Gastroesophageal sphincter (tissue), 3 donors: ENCODE data around the gene SAMD1.
A peak's percentile ranks its signal among the peaks of the same experiment; 100 is the strongest.

ENCODE experiments used
- CTCF ChIP-seq, 4 experiments: fragments of 200-600 bp in 2 of 4; fragments of 450-650 bp in 2 of 4; sonication (generic) in 1 of 4; IDR thresholded peaks; one replicate each; pipeline ENCODE4 v1.5.1; 2017 to 2019; ENCODE audit warnings: antibody characterized with exemption in 4 of 4, mild to moderate bottlenecking in 2 of 4, moderate library complexity in 2 of 4
- EP300 ChIP-seq: sonication (generic); formaldehyde crosslinking; IDR thresholded peaks from one replicate; pipeline ENCODE4 v1.6.1; 2017; ENCODE audit warnings: antibody characterized with exemption, mild to moderate bottlenecking
- POLR2A ChIP-seq, 2 donors: fragments of 450-650 bp; IDR thresholded peaks; one replicate each; pipeline ENCODE4 v1.6.1; 2017; ENCODE audit warnings: antibody characterized with exemption in 2 of 2, mild to moderate bottlenecking in 2 of 2, moderate library complexity in 1 of 2

- peak; percentile 91 to 93 for TF ChIP-seq POLR2A (IDR thresholded peaks at IDR 0.05)
- peak in 2 of 4 experiments; percentile 27 to 51 for TF ChIP-seq CTCF (IDR thresholded peaks at IDR 0.05)
- no peak for TF ChIP-seq EP300
Measured at GRCh38 chr19:14091081-14091812, 696 bp upstream of the SAMD1 start.
